HL-60/S4 treated with retinoic acid at 250 ng/mL for 4 days and 3 days (cell line): ENCODE measurements around the gene AGFG1.
"Not testable (repeated sequence)": the region's sequence is repeated elsewhere in the genome, so short reads cannot be mapped to it uniquely, and the experiment has no call there.

ENCODE experiments used
- in situ Hi-C: fragments of 300-500 bp; cut with MboI; formaldehyde crosslinking; loops from 2 replicates; pipeline ENCODE4 v1.7.0; 2022; ENCODE audit warnings: low sequenced_read_pairs

The AGFG1 gene

DNA sequence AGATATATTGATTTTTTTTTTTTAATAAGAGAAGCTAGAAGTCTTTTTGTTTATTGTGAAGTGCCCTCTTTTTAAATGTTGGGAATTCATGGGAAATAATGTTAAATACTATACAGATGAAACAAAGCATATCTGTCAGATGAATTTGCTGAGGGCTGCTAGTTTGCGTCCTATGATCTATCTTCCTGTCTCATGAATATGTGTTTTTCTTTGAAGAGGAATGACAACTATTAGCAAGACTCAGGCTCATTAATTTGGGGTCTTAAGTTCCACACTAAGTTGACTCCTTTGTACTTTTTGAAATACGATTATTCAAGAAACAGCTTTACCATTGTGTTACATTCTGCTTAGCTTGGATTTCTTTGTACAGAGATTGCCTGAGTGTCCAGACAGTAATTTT lies 57.9 kb downstream of the AGFG1 start:
- in situ Hi-C loops: no loop called here

- in situ Hi-C loops: no loop called here
Measured at GRCh38 chr2:227534714-227535113, 62.8 kb downstream of the AGFG1 start.

DNA sequence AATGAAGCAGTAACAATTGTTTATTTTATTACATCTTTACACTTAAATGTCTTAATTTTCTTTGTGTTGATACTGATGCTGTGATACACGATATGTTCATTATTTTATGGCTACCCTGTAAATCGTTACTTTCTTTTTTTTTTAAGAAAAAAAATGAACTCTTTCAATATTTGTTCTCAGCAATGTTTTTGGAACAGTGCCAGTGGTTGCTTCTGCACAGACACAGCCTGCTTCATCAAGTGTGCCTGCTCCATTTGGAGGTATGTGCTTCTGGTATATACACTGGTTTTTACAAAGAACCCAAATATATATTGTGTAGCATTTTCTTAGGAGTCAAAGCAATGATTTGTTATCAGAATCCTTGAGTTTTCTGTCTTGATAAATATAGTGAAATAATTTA lies 64.5 kb downstream of the AGFG1 start:
- in situ Hi-C loops: no loop called here

- in situ Hi-C loops: no loop called here
Measured at GRCh38 chr2:227539465-227539956, 67.6 kb downstream of the AGFG1 start.

- in situ Hi-C loops: not testable (repeated sequence)
Measured at GRCh38 chr2:227540352-227540751, 68.4 kb downstream of the AGFG1 start.

DNA sequence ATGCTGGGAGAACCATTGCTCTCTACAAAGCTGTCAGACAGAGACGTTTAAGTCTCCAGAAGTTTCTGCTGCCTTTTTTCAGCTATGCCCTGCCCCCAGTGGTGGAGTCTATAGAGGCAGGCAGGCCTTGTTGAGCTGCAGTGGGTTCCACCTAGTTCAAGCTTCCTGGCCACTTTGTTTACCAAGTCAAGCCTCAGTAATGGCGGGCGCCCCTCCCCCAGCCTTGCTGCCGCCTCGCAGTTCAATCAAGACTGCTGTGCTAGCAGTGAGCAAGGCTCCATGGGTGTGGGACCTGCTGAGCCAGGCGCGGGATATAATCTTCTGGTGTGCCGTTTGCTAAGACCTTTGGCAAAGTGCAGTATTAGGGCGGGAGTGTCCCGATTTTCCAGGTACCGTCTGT lies 74.0 kb downstream of the AGFG1 start:
- in situ Hi-C loops: no loop called here

- in situ Hi-C loops: no loop called here
Measured at GRCh38 chr2:227551836-227552235, 79.9 kb downstream of the AGFG1 start.

GRCh38 chr2:227562581-227562980 lies 90.6 kb downstream of the AGFG1 start:
- in situ Hi-C loops: no loop called here

- in situ Hi-C loops: no loop called here
Measured at GRCh38 chr2:227565080-227565479, 93.1 kb downstream of the AGFG1 start.

DNA sequence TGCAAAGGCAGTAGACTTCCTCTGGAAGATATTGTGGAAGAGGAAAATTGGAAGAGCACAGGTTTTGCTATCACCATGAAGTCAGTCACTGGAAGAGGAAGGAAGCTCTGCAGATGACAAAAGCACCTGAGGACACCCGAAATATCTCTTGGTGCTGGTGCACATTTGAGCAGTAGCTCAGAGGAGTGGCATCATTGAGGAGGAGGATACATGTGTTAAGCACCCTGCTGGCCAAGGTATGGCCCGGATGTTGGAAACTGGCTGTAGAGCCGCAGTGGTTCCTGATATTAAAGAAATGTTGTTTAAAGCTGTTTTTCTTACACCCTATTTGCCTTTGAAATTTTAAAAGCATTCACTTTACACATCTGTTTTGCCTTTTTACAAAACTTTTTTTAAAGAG lies 94.1 kb downstream of the AGFG1 start:
- in situ Hi-C loops: no loop called here

GRCh38 chr2:227568852-227569169 lies 96.9 kb downstream of the AGFG1 start:
- in situ Hi-C loops: no loop called here

GRCh38 chr2:227570615-227571014 lies 98.7 kb downstream of the AGFG1 start:
- in situ Hi-C loops: no loop called here

- in situ Hi-C loops: no loop called here
Measured at GRCh38 chr2:227576110-227576509, 104.2 kb downstream of the AGFG1 start.

DNA sequence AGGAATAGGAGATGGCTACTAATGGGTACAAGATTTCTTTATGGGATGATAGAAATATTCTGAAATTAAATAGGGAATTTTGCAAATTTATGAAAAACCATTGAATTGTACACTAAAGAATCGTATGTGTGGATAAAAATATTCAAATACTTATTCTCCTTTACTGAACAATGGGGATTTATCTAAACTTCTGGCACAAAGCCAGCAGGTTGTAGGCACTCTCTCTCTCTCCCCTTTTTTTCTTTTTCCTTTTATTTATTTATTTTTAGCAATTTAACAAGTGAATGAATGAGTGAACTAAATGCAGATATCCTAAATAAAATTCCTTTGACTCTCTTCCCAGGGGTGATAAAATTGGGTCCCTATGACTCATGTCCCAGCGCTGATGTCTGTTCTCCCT lies 104.9 kb downstream of the AGFG1 start:
- in situ Hi-C loops: no loop called here

GRCh38 chr2:227577555-227577954 lies 105.6 kb downstream of the AGFG1 start:
- in situ Hi-C loops: no loop called here

DNA sequence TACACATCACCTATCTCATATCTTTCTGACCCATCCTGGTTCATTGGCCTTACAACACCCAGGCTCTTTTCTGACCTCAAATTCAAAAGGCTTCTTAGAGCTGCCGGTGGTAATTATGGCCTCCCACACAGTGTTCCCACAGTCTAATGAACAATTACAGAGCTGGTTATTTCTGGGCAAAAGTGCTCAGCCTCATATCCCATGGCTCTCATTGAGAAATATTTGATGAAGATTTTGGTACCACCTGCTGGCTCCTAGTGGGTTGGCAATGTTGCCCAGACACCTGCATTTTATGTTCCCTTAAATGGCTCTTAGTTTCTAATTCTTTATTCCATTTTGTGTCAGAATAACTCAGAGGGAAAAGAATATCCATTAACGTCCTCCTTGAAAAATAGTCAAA lies 106.7 kb downstream of the AGFG1 start:
- in situ Hi-C loops: no loop called here

DNA sequence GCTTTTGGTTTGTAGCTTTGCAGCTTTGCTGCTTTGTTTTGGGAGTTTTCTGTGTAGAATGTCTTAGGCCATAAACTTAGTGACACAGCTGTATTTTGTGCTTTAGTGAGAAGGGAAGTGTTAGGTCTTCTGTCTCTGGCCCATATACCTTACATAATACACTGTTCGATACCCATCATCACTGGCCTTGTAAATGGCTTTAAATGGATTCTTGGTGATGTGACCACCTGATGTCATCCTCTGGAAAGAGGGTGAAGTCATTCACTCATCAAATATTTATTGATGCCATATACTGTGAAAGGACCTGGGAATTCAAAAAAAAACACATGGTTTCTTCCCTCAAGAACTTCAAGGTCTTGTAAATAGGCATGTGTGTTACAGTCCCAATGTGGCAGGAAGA lies 107.8 kb downstream of the AGFG1 start:
- in situ Hi-C loops: no loop called here

DNA sequence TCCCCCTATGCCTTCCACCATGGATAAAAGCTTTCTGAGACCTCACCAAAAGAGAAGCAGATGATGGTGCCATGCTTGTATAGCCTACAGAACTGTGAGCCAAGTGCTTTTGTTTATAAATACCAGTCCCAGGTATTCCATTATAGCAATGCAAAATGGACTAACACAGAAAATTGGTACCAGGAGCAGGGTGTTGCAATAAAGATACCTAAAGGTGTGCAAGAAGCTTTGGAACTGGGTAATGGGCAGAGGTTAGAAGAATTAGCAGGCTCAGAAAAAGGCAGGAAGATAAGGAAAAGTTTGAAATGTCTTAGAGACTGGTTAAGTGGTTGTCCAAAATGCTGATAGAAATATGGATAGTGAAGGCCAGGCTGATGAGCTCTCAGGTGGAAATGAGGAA lies 110.4 kb downstream of the AGFG1 start:
- in situ Hi-C loops: no loop called here

- in situ Hi-C loops: no loop called here
Measured at GRCh38 chr2:227592694-227593387, 120.9 kb downstream of the AGFG1 start.

DNA sequence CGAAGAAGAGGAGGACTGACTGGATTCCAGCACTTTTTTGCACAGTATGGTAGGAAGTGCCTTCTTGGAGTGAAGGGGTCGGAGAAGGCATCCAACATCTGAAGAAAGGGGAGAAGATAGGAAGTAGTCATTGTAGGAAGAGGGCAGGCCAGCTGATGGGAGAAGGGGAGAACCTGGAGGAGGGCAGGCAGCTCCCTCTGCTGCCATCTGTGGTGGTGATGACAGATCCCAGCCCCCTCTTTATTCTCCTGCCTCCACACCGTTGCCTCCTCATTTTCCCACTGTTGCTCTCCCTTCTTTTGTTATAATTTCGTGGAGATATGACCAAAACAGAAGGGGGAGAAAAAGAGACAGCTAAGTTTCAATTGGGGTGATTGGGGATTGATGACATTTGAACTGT lies 123.8 kb downstream of the AGFG1 start:
- in situ Hi-C loops: no loop called here

DNA sequence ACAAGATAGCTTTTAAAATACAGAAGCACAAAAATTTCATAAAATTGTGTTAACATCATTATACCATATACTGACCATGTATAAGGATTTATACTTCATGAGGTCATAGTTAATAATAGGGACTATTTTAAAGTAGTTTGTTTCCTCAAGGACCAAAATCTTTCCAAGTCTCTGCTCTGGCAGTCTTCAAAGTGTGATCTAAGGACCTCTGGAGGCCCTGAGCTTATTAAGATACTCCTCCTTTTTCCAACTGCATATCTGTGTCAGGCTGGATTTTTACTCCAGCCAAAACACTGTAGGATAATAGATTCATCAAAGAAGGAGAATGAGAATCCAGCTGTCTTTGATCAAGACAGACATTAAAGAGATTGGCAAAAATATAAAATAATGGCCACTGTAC lies 125.1 kb downstream of the AGFG1 start:
- in situ Hi-C loops: no loop called here

- in situ Hi-C loops: no loop called here
Measured at GRCh38 chr2:227597998-227598397, 126.0 kb downstream of the AGFG1 start.

GRCh38 chr2:227598835-227599503 lies 127.0 kb downstream of the AGFG1 start, which contains the start of gene SCYGR2:
SCYGR2 (plus strand) TSS chr2:227598893; CDS start chr2:227598893, 0 bp downstream.
- in situ Hi-C loops: not testable (repeated sequence)
